ENCODE measurements around the gene SKOR2.
A peak's percentile ranks its signal among the peaks of the same experiment; 100 is the strongest.

Gene SKOR2

DNA sequence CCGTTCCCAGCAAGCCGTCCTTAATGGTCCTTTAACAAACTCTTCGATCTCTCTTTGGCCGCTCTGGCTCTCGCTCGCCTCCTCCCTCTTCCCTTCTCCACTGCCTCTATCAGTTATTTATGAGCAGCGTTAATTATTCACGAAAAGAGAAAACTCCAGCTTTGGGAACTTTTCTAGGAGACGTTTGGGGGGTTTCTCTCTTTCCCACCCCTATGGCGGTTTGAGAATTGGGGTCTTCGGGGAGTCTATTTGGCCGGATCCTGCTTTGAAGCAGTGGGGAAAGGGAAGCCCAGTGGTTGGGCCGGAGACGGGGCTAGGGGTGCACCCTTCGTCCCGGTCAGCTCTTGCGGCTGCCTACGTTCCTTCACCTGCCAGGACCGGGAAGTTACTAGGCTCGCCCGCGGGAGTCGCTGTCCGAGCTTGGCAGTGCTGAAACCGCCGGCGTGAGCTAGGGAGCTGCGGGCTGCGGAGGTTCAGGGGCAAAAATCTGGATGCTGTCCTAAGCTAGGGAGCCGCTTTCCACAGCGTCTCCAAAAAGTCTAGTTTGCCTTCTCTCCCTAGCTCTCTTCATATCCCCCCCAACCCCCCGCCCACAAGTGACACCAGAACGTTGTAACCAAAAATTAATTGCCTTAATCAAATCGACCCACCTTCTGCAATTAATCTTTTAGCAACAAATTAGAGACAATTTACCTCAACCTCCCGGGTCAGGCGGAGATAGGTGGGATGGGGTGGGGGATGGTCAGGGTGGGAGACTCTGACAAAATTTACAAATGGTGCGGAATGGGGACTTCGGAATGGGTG, 8.9 kb upstream of the SKOR2 start:
- DNase-seq (ENCODE audit: low read depth): no peak

DNA sequence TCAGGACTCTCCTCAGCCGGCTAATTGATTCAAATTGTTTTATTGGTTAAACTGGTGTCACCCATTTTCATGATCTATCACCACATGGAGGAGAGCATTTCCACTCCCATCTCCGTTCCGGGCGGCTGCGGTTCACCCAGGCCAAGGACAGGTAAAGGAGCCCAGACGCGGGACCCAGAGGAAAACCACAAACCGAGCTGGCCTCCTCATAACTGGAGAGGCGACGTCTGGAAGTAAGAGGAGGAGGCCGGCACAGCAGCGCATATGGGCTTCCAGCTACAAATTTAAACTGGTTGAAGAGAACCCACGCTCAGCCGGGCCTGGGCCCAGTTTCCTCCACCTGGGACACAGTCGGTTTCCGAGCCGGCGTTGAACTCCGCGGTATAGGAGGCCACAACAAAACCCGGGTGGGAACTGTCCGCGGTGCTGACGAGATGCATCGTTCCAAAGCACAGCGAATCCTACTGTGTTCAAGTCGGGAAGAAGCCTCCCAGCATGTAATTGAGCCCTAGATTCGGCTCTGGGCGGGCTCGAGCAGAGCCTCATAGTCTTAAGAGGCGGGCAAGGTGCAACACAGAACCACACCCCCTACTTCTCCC, 3.0 kb upstream of the SKOR2 start:
- DNase-seq (ENCODE audit: low read depth): no peak

DNA sequence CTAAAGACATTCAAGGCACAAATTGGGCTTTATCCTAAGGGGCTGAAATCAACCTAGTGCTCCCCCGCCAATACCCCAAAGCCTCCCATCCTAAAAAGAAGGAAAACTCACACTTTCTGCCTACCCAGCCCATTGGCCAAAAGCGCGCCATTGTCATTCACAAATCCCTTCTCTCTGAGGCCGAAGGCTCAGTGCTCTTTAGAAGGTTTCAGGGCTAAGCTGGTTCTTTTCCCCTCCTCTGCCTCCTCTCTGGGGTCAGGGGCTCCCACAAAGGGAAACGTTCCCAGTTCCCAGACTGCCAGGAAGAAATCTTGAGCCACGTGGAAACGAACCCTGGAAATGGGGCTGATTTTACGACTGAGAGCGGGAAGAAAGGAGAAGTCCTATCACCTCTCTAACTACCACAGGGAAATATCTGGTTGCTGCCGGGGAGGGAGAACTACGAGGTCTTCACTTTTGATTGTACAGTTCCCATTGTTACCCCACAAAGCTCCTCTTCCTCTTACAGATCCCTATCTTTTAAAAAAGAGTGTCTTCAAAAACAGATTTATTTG, 1.7 kb upstream of the SKOR2 start:
- DNase-seq (ENCODE audit: low read depth): no peak

DNA sequence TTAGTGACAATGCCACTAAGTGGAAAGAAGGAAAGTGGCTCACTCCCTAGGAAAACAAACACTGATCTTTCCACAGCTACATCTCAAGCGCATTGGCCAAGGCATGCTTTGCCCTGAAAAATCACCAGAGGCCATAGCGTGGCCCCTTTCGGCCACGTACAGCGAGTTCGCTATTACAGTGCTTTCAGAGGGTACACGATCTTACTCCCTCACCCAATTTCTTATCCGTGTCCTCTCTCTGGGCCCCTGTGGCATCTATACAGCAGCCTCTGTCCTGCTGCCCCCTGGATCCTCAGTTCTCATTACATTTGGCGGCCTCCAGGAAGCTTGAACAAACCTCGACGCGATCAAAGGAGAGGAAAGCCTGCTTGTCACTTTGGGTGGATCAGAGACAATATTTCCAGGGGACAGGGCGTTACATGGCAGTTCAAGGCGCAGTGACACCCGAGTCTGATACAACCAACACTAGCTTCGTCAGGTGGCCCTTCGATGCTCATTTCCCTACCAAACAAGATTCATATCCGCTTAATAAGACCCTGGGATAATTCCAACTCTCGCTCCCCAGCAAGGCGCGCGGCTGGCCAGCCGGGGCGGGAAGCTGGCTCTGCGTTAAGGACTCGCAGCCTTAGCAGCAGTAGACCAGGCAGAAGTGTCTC, 941 bp downstream of the SKOR2 start:
- no peak for DNase-seq (ENCODE audit: low read depth)

DNA sequence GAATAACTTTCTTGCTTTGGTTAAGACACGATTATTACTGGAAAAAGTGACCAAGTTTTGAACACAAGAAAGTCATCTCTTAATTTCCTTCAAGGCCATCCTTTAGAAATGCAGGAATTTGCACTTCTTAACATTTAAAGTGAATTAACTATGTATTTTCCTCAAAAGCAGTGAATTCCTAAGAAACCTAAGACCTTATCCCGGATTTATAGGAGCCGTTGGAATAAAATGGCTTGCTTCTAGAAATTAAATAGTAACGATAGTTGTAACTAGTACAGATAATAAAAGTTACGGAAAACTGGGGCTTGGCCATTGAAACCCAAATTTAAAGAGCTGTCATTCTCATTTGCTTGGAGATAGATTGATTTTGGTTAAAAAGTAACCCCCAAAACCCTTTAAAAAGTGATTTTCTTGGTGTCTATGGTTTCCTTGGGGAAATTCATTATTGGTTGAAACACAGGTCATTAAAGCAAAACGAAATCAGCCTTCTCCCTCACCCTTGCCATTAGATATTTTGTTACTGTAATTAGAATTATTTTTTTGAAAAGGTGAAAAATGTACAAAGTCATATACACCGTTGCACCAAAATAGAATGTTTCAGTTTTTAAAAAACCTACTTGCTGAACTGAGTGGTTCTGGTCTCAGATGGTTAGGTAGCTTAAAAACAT, 2.0 kb downstream of the SKOR2 start:
- no peak for DNase-seq (ENCODE audit: low read depth)

DNA sequence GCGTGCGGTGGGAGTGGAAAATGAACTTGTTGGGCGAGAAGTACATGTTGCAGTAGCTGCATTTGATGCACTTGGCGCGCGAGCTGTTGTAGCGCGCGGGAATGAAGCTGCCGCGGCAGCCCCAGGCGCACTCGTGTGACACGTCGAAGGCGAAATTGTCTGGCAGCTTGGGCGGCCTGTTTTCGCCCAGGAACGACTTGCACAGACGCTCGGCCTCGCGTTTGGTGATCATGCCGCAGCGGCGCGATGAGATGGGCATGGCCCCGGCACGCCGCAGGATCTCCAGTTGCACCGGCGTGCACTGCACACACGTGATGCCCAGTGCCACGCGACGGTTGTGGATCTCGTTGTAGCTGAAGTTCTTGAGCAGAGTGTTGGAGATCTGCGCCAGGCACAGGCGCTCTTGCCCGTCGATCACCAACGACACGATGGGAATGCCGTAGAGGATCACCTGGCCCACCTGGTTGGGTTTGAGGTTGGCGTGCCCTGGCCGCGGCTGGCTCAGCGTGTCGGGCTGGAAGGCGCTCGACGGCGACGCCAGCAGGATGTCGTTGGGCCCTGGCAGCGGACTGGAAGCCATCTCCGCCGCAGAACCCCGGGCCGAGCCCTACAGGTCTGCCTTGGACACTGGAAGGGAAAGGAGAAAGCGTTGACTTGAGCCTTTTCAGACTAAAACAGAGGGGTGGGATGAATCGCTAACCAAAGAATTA, 2.7 kb downstream of the SKOR2 start:
- no peak for DNase-seq (ENCODE audit: low read depth)

DNA sequence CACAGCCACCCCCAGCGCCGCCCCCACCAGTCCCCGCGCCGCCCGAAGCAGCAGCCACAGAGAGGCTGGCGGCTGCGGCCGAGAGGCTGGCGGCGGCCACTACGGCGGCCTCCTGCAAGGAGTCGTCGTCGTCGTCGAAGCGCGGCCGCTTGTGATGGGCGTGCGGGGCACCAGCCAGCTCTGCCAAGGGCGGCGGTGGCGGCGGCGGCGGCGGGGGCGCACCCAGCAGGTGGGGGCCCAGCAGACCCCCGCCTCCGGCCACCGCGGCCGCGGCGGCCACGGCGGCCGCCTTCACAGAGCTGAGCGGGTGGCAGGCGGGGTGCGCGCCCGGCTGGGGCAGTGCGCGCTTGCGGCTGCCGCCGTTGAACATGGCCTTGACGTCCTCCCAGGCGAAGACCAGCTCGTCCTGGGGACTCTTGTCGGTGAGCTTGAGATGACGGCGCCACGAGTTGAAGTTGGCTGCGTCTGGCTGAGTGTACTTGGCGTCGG, 3.3 kb downstream of the SKOR2 start:
- DNase-seq (ENCODE audit: low read depth): no peak

DNA sequence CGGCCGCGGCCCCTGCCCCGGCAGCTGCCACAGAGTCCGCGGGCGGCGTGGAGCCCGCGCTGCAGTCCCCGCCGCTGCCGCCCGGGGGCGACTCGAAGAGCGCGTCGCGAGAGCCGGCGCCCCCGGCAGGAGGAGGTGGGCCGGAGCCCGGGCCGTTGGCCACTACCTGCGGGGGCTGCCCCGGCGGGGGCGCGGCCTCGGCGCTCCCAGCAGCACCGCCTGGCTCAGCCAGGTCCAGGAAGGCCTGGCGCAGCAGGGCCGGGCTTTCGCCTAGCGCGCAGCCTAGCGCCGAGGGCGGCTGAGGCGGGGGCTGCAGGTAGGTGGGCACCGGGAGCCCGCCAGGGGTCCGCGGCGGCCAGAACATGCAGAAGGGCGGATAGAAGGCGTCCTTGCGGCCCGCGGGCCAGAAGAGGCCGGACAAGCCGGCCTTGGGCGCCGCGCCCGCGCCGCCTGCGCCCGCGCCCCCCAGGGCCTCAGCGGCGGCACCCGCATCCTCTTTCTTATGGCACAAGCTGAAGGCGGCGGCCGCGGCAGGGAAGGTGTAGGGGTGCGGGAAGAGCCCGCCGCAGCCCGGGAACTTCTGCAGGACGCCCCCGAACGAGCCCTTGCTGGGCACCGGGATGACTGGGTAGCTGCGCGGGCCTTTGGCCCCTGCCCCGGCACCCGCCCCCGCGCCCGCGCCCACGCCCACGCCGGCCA, 3.9 kb downstream of the SKOR2 start:
- DNase-seq (ENCODE audit: low read depth): no peak

DNA sequence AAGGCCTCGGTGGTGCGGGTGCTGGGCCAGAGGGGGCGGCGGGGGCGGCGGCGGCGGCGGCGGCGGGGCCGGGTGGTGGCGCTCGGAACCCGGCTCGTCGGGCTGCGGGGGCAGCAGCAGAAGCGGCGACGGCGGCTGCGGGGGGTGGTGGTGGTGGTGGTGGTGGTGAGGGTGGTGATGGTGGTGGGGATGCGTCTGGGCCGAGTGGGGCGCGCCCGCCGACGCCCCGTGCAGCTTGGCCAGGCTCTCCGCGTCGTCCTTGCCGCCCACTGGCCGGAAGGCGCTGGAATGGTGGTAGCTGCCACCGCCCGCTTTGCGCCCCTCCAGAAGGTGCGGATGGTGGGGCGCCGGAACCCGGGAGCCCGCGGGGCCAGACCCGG, 4.4 kb downstream of the SKOR2 start:
- no peak for DNase-seq (ENCODE audit: low read depth)

DNA sequence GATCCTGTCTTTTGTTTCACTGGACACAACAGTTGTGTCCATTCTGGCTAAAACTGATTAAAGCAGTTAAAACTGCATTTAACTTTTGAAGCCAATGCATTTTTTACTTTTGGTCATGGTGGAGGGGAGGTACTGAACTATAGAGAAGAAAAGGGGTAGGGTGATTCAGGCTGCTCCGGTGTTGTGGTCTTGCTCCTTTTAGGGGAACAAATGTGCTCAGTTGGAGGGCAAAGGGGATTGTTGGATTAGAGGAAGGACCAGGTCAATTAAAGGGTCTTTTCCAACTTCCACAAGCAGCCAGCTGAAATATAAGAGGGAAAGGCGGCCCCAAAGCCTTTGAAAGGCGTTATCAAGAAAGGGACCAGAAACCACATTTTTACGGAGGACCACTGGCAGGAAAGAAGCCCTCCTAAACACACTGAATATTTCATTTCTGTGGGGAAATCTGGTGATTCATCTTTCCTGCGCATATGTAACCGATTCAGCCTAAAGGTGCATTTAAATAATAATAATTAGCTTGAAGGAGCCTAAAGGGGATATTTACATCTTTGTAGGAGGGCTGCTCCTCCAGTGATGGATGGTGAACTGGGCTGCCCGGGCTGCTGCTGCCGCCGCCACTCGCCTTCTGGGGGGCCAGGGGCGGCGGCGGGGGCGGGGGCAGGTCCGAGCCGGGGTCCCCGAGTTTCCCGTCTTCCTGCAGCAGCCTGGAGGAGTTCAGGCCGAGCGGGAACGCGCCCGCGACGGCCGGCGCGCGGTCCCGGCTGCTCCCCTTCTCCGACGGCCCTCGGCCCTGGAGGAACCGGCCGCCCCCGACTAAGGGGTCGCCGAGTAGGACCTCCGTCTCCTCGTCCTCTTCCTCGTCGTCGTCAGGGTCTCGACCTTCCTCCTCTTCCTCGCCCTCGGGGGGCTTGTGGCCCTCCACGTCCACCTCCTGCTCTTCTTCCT, 5.2 kb downstream of the SKOR2 start:
- DNase-seq (ENCODE audit: low read depth): no peak

DNA sequence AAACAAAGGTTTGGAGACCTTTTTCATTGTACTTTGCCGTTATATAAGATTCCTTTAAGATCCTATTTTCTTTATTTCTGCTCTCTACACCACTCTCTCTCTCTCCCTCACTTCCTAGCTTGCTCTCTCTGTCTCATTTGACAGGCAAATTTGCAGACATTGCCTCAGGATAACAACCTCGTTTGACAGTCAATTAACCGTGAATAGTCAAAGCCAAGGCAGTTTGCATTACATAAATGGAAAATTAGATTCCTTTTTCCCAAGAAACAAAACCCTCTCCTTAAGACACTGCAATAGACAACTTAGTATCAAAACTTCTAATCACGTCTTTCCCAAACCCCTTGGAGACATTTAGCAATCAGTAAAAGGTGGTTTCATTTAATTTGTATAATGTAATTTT, 7.4 kb downstream of the SKOR2 start:
- no peak for DNase-seq (ENCODE audit: low read depth)

DNA sequence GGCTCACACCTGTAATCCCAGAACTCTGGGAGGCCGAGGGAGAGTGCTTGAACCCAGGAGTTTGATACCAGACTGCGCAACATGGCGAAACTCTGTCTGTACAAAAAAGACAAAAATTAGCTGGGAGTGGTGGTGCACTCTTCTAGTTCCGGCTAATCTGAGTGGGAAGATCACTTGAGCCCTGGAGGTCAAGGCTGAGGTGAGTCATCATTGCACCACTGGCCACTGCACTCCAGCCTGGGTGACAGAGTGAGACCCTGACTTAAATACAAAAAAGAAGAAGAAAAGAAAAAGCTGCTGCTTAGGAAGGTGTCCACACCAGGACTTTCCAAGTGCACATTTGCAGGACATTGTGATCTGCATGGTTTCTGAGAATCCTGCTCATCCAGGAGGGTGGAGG, 16.4 kb downstream of the SKOR2 start:
- DNase-seq (ENCODE audit: low read depth): no peak

DNA sequence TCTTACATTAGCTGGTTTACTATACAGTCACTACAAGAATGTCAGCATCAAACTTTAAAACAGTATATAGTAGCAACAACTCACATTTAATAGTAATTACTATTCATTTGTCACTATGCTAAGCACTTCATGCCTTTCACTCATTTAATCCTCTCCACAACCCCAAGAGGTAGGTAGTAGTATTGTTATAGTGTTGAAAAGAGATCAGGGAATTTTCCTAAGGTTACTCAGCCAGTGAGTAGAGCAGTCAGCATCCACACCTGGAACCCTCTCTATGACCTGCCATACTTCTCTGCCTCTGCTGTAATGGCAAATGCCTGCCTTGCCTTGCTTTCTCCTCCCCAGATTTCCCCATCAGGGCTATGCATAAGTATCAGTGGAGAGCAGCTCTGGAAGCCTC, 24.8 kb downstream of the SKOR2 start:
- DNase-seq (ENCODE audit: low read depth): no peak

DNA sequence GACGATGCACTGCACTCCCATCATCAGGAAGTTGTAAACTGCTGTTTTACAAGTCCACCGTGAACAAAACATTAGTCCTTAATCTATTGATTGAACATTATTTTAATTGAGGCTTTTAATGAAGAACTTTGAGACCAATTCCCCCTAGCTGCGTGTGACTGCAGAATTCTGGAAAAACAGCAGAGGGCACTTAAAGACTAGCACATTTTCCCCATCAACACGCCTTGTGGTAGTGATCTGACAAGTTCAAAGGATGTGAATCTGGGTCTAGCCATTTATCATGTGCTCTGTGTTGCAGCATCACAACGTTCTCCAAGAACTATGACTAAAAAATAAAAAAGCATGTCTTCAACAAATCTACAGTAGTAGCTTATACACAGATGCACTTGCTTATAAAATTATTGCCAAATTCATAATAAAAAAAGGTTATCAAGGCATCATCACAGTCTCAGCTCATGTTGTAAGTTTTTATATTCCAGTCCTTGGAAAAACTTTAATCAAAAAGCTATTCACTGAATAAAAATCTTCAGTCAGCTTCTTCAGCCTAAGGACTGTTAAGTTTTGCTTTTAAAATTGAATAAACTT, 35.8 kb downstream of the SKOR2 start:
- DNase-seq (ENCODE audit: low read depth): no peak

DNA sequence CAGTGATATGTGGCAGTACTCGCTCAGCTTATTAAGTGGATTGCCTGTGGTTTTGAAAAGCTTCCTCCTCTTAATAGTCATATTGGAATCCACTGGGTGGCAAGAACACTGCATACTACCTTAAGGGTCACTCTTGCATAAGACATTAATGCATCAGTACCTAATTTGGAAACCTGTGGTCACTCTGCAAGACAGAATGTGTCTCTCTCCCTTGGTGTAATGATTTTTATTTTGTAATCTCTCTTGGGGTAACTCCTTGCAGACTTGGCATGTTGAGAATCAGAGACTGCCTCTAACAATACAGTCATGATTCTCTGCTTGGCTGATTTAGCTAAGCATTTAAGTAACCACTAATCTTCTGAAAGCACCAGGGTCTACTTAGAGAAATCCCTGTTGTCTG, 42.3 kb downstream of the SKOR2 start:
- no peak for DNase-seq (ENCODE audit: low read depth)

DNA sequence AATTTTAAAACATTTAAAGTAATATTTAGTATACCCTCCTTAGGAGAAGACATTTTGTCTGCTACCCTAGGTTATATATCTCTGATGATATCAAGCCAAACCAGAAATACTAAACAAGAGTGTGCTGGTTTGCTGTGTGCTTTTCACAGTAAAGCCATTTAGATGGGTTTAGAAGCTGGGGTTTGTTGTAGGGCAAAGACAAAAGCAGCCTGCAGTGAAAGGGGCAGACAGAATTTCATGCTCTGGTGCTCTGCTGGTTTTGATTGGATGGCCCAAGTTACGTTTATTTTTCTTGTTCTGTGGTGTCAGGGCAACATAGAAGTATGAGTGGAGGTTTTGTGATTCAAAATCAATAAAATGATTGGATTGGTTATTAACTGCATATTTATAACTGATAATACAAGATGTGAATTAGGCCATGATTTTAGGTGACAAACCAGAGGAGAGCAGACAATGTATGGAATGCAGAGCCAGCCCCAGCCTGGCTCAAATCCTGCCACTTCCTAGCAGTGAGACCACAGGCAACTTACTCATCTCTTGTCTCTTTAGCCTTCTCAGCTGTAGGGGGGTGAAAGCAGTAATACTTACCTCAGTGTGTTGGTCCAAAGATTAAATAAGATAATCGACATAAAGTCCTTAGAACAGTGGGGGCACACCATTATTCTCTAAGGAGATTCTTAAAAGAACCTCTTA, 44.4 kb downstream of the SKOR2 start:
- no peak for DNase-seq (ENCODE audit: low read depth)

DNA sequence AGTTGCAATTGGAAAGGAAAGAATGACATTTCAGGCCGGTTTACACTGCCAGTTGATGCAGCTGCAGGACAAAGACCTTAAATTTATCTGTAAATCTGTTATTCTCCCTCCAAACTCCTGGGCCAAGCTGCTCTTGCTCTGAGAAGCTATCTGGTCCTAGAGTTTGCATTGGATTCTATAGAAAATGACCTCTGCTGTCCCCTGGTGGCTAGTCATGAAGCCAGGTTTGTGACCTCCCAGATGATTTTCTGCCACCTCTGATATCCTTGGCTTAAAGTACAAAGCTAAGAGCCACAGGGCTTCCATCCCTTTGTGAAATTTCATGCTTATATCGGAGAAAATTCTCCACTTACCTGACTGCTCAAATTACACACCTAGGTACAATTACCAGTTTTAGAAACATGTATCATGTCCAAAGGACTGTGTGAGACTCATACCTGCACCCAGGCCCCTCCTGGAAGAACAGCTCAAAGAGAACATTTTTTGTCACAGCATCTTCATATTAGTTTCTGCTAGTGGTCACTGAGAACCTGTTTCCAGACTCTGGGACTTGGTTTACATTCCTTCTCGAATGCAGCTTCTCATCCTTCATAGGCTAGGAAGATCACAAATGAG, 46.4 kb downstream of the SKOR2 start:
- DNase-seq (ENCODE audit: low read depth): peak; percentile 12

DNA sequence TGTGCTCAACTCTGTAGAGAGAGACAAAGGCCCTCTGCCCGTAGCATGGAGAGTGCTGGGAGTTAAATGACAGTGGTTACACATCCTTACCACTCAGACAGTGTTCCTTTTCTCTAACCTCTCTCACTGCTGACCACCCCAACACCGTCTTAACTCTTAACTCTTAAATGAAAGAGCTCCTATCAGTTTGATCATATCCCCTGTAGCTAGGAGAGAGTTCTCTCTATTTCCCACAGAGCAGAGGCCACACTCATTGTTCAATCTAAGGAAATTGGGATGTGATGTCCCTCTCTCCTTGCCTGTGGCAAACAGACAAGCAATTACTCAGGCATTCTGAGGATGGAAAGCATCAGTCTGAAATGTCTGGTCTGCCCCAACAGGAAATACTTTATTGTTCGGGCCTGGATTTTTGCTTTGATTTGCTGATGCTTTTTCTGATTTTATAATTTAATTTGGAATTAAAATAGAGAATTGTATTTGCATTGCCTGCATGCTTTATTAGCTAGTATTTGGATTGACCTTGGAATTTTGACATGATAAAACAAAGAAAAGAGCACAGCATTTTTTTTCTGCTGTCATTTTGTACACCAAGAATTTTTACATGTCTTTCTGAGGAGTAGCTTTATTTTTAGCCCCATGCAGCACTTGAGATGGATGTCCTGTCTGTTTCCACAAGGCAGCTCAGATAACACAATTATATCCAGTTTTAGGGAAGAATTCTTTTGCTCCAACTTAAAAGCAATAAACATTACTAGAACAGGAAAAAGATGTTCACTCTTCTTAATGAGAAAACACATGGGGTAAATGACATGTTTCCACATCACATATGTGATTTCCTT, 47.6 kb downstream of the SKOR2 start:
- no peak for DNase-seq (ENCODE audit: low read depth)
